Fibroblast of skin of scalp (primary cell): ENCODE measurements around the gene DMAC2.
"Not testable (repeated sequence)": the region's sequence is repeated elsewhere in the genome, so short reads cannot be mapped to it uniquely, and the experiment has no call there.

Source experiments
- DNase-seq: peaks from one replicate; pipeline ENCODE4 v3.0.0-alpha.2; 2013

Gene DMAC2

DNA sequence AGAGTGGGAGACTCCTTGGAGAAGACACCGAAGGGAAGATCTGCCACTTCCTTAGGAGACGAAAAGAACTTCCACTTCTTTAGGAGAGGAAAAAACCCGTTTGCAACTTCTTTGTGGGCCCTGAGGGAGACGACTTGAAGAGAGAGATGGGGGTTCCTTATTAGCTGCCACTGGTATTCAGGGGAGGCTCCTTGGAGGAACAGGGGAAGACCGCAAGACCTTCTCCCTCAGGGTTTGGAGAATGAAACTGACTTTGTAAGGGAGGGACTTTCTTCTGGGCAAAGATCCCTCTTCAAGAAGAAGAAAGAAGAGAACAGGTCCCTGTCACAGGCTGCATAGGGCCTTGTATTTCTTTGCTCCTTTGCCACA, 41.7 kb downstream of the DMAC2 start:
- no peak for DNase-seq

DNA sequence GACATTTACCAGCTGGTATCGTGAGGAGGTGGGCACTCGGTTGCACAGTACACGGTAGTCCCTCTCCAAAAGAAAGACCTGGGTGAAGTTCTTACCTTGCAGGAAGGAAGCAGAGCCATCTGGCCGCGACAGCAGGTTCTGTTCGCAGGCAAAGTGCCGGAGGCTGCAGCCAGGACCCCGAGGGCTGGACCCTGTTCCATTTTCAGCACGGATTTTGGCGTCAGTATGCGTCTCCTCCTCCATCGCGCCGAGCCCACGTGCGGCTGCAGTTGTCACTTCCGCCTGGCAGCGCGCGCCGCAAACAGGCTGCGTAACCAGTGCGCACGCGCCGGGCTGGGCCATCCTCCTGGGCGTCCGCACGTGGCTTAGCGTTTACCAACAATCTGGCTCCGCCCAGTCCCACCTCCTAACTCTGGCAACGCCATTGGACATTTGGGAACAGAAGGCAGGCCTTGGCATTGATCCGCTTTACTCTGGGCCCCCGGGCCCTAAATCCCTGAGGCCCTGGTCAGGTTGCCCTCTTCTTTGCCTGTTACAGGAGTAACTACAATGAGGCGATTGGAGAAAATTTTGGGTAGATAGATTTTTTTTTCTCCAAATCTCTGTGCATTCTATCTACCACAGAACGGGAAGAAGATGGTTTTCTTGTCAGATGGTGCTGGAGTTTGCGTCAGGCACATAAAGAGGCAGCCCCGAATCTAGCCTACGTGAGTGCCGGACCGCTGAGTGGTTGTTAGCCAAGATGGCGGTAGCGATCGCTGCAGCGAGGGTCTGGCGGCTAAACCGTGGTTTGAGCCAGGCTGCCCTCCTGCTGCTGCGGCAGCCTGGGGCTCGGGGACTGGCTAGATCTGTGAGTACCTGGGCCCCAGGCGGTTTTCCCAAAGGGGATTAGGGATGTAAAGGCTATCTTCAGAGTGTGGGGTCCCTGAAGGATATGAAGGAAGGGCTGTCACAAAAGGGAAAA, 42.3 kb downstream of the DMAC2 start, which contains the start of the genes BCKDHA and EXOSC5:
Gene BCKDHA, plus strand, starts transcription at position 733 of the 964 bp plus-strand sequence. Its CDS starts 10 bp downstream, at position 743.
Gene EXOSC5, minus strand, starts transcription at position 274 of the 964 bp plus-strand sequence. Its CDS starts 31 bp downstream, at position 243.
- DNase-seq = peak; percentile 100

DNA sequence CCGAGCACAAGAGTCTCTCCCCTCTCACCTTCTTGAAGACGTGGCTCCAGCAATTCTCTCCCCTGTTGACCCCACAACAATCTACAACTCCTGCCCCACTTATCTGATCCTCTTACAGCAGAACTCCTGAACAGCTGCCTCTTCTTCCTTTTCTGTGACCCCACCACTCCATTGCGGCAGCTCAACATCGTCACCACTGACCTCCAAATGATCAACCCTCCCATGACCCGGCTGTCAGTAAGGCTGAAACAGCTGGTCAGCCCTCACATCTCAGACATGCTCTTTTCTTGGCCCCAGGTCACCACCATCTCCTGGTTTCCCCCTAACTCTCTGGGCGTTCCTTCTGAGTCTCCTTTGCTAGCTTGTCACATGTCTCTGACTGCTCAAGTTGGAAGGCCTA, 44.4 kb downstream of the DMAC2 start:
- no peak for DNase-seq

DNA sequence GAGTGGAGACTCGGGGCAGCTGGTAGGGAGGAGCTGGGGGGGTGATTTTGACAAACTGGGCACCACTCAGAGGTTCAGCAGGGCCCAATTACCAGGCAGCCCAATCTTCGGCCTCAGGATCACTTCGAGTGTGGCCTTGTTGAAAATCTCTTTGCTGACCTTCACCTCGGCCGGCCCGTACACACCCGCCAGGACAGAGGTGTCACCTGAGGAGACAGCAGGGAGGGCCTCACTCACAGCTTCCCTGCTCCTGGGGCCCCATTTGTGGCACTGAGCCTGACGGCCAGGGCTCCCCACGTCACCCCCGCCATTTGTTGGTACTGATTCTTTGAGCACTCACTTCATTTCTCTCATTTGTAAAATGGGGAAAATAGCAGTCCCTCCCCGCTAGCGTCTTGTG, 46.9 kb downstream of the DMAC2 start:
- DNase-seq = no peak

DNA sequence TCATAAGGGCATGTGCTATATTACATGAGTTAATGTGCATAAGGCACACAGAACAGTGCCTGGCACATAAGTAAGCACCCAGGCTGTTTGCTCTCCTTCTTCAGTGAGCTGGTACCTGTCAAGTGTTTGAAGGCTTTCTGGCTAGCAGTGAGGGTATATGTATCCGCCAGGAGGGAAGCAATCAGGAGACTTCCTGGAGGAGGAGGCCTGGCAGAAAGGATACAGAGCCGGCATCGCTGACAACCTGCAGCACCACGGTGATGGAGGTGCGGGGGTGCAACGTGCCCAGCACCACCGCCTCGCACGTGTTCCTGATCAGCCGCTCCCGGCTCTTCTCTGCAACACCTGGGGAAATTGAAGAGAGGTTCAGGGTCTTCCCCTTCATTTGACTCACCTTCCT, 48.1 kb downstream of the DMAC2 start:
- DNase-seq = no peak

DNA sequence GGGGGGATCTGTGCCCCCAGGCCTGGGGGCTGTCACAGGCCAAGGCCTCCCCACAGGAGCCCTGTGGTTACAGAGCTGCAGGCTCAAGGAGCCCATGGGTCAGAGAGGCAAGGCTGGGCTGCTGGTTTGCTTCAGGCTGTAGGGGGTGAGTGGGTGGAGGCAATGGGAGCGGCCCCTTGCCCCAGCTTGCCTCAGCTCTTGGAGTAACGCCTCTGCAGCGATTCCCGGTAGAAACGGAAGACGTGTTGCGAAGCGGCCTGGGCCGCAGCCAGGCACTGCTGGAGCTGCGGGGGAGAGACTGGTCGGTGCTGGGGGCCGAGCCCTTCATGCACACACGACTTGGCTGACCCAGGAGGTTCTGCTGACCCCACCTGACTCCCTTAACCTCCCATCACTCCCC, 53.3 kb downstream of the DMAC2 start:
- no peak for DNase-seq

DNA sequence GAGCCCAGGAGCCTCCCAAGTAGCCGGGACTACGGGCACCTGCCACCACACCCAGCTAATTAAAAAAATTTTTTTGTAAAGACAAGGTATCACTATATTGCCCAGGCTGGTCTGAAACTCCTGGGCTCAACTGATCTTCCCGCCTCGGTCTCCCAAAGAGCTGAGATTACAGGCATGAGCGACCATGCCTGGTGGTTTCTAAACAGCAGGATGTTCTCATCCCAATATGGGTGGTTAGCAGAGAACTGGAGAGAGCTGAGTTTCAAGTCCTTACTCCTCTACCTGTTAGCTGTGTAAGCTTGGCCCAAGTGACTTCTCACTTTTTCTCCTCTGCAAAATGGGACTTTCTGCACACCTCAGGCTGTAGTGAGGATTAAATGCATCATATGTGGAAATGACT, 55.4 kb downstream of the DMAC2 start:
- no peak for DNase-seq

DNA sequence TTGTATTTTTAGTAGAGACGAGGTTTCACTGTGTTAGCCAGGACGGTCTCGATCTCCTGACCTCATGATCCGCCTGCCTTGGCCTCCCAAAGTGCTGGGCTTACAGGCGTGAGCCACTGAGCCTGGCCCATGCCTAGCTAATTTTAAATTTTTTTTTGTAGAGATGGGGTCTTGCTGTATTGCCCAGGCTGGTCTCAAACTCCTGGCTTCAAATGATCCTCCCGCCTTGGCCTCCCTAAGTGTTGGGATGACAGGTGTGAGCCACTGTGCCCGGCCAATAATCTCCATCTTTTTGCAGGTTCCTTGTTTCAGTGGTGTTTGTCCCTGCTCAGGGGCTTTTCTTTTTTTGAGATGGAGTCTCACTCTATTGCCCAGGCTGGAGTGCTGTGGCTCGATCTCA, 58.2 kb downstream of the DMAC2 start:
- DNase-seq = not testable (repeated sequence)
